K562 (cell line): ENCODE measurements around the gene TRDMT1. TPM values are rescaled to one million over a fixed set of nuclear protein-coding genes. Genes with fewer than 3 reads are reported as not detected.
A peak's percentile ranks its signal among the peaks of the same experiment; 100 is the strongest.

Source experiments
- C11orf30 ChIP-seq: fragments of 450-650 bp; IDR thresholded peaks from 2 replicates; pipeline ENCODE4 v1.6.1; 2016; ENCODE audit warnings: low read depth, mild to moderate bottlenecking
- CEBPB ChIP-seq: fragments of 450-650 bp; IDR thresholded peaks from 2 replicates; pipeline ENCODE4 v1.6.1; 2016; ENCODE audit warnings: missing genetic modification characterization, missing compliant biosample characterization
- EHMT2 ChIP-seq: fragments of 450-650 bp; IDR thresholded peaks from 2 replicates; pipeline ENCODE4 v1.6.1; 2018; ENCODE audit warnings: antibody characterized with exemption
- HDGF ChIP-seq: fragments of 450-650 bp; IDR thresholded peaks from 2 replicates; pipeline ENCODE4 v1.6.1; 2016
- JUN ChIP-seq, 2 experiments: sonication (generic) in 1 of 2; formaldehyde crosslinking in 1 of 2; IDR thresholded peaks; 2 replicates each; pipeline versions ENCODE4 v1.6.1 to v1.8.0; 2012 to 2022; ENCODE audit warnings: borderline replicate concordance in 2 of 2, mild to moderate bottlenecking in 2 of 2, improper control_type of control experiment in 1 of 2, low read depth in 1 of 2, low read length in 1 of 2, missing genetic modification reagents in 1 of 2
- MXI1 ChIP-seq: IDR thresholded peaks from 2 replicates; pipeline ENCODE4 v1.6.1; 2011; ENCODE audit warnings: low read depth, mild to moderate bottlenecking, improper control_type of control experiment, low read length
- MYC ChIP-seq, 2 experiments: fragments of 250-450 bp in 1 of 2; sonication (Bioruptor Pico) in 1 of 2; IDR thresholded peaks; 2 replicates each; pipeline versions ENCODE4 v1.5.1 to v1.6.1; 2012 to 2021; ENCODE audit warnings: low read depth in 2 of 2, borderline replicate concordance in 1 of 2, improper control_type of control experiment in 1 of 2, low read length in 1 of 2, mild to moderate bottlenecking in 1 of 2, moderate library complexity in 1 of 2
- MYNN ChIP-seq, 2 experiments: sonication (generic); formaldehyde crosslinking in 1 of 2; IDR thresholded peaks; 2 replicates each; pipeline versions ENCODE4 v1.5.0 to v1.6.1; 2016 to 2020; ENCODE audit warnings: antibody characterized with exemption in 1 of 2, missing genetic modification reagents in 1 of 2
- NR3C1 ChIP-seq: sonication (generic); formaldehyde crosslinking; IDR thresholded peaks from 2 replicates; pipeline ENCODE4 v1.8.1; 2022; ENCODE audit warnings: missing genetic modification reagents
- PATZ1 ChIP-seq: fragments of 250-450 bp; sonication (Bioruptor Pico); IDR thresholded peaks from 2 replicates; pipeline ENCODE4 v1.5.0; 2020; ENCODE audit warnings: mild to moderate bottlenecking, borderline replicate concordance
- PHF8 ChIP-seq: fragments of 200-600 bp; sonication (generic); IDR thresholded peaks from 2 replicates; pipeline ENCODE4 v1.6.1; 2012; ENCODE audit warnings: mixed run types, mild to moderate bottlenecking, inconsistent platforms, low read length, moderate library complexity, borderline replicate concordance
- POLR3G ChIP-seq: IDR thresholded peaks from 2 replicates; pipeline ENCODE4 v1.6.1; 2011; ENCODE audit not compliant: insufficient read length, insufficient replicate concordance; ENCODE audit errors: extremely low read depth
- PREB ChIP-seq: sonication (generic); formaldehyde crosslinking; IDR thresholded peaks from 2 replicates; pipeline ENCODE4 v1.8.1; 2023; ENCODE audit warnings: mild to moderate bottlenecking, missing genetic modification reagents
- RBM34 ChIP-seq: fragments of 200-400 bp; formaldehyde crosslinking; IDR thresholded peaks from 2 replicates; pipeline ENCODE4 v1.6.1; 2018; ENCODE audit warnings: low read length, borderline replicate concordance; ENCODE audit not compliant: insufficient read depth
- ZNF124 ChIP-seq: sonication (generic); formaldehyde crosslinking; IDR thresholded peaks from 2 replicates; pipeline ENCODE4 v1.8.1; 2022; ENCODE audit warnings: missing genetic modification reagents
- ZNF146 ChIP-seq: IDR thresholded peaks from one replicate; pipeline ENCODE4 v1.6.1; 2018; ENCODE audit warnings: missing compliant biosample characterization; ENCODE audit not compliant: unreplicated experiment
- ZNF175 ChIP-seq: fragments of 200-800 bp; sonication (Bioruptor generic); IDR thresholded peaks from 2 replicates; pipeline ENCODE4 v1.6.1; 2016; ENCODE audit warnings: low read depth, mild to moderate bottlenecking, missing genetic modification characterization, missing compliant biosample characterization
- ZNF217 ChIP-seq: sonication (generic); formaldehyde crosslinking; IDR thresholded peaks from 2 replicates; pipeline ENCODE4 v1.8.0; 2022; ENCODE audit warnings: mild to moderate bottlenecking, missing genetic modification reagents
- ZNF280B ChIP-seq: fragments of 250-450 bp; sonication (Bioruptor Pico); IDR thresholded peaks from 2 replicates; pipeline ENCODE4 v1.5.1; 2021; ENCODE audit warnings: mild to moderate bottlenecking
- ZNF354B ChIP-seq: fragments of 250-450 bp; sonication (Bioruptor Pico); IDR thresholded peaks from 2 replicates; pipeline ENCODE4 v1.4.0; 2020
- ZNF57 ChIP-seq: fragments of 450-650 bp; formaldehyde crosslinking; IDR thresholded peaks from 2 replicates; pipeline ENCODE4 v1.4.0; 2020; ENCODE audit warnings: mild to moderate bottlenecking, moderate library complexity
- ZNF696 ChIP-seq: fragments of 250-450 bp; sonication (Bioruptor Pico); conservative IDR thresholded peaks from 2 replicates; pipeline ENCODE4 v1.4.0; 2020; ENCODE audit warnings: mild to moderate bottlenecking, moderate library complexity
- ZNF699 ChIP-seq: fragments of 250-450 bp; sonication (Bioruptor Pico); IDR thresholded peaks from 2 replicates; pipeline ENCODE4 v1.8.0; 2021; ENCODE audit warnings: mild to moderate bottlenecking, moderate library complexity; ENCODE audit not compliant: insufficient replicate concordance
- ZNF778 ChIP-seq: fragments of 450-650 bp; formaldehyde crosslinking; IDR thresholded peaks from 2 replicates; pipeline ENCODE4 v1.4.0; 2020; ENCODE audit warnings: mild to moderate bottlenecking, moderate library complexity
- polyA plus RNA-seq, 8 experiments: library from polyadenylated mRNA; depleted of rRNA in 4 of 8; stranded (reverse) in 5 of 8; unstranded in 3 of 8; fragments of >200 nt; fragmentation: Nextera tagmentation in 2 of 8; fragmentation: Illumina TruSeq in 1 of 8; extraction: Ambion mirVana in 2 of 8; extraction: Trizol in 1 of 8; gene quantifications; 2 replicates each; pipeline versions ENCODE4 v1.2.1 to v1.2.3, GENCODE V29; 2011 to 2014; ENCODE audit warnings: inconsistent platforms in 1 of 8, missing spikeins in 1 of 8
- total RNA-seq, 7 experiments: library from RNA; depleted of rRNA in 6 of 7; stranded (reverse); fragments of >200 nt in 6 of 7; fragmentation: Illumina TruSeq in 2 of 7; extraction: Trizol in 2 of 7; gene quantifications; 2 replicates each; pipeline versions ENCODE4 v1.2.1 to v1.2.3, GENCODE V29; 2011 to 2021; ENCODE audit warnings: low replicate concordance in 1 of 7
- TF ChIP-seq, protein P1 (sequence below): sonication (generic); formaldehyde crosslinking; IDR thresholded peaks from 2 replicates; pipeline ENCODE4 v1.8.1; 2022; ENCODE audit warnings: missing genetic modification reagents

Gene TRDMT1
- total and polyA plus RNA-seq, 9 of the 15 experiments (the other 6 are each of a cell fraction or from before 2014, with no cell fraction given) = 5.4 to 12.6 (median 9.3) TPM

- TF ChIP-seq ZNF696 (no peak), MXI1 (no peak), PHF8 (peak; percentile 40; the same call in 1 of the 2 replicates), ZNF57 (no peak), MYC (IDR thresholded peaks at IDR 0.05; ENCODE audit: low read depth, low read length) (no peak), MYC (CRISPR knock-in tag; IDR thresholded peaks at IDR 0.05; ENCODE audit: borderline replicate concordance, low read depth) (no peak), RBM34 (no peak), PREB (CRISPR knock-in tag) (no peak), EHMT2 (no peak), ZNF146 (CRISPR knock-in tag) (no peak), MYNN (IDR thresholded peaks at IDR 0.05) (no peak), MYNN (CRISPR knock-in tag; IDR thresholded peaks at IDR 0.05) (no peak), ZNF280B (no peak), HDGF (no peak), NR3C1 (CRISPR knock-in tag) (peak; percentile 11; the same call in 1 of the 2 replicates), CEBPB (tag) (no peak), ZNF217 (CRISPR knock-in tag) (no peak), ZNF778 (CRISPR knock-in tag) (no peak), POLR3G (no peak), ZNF175 (no peak), PATZ1 (CRISPR knock-in tag) (no peak), ZNF124 (CRISPR knock-in tag) (0 out of 2 replicates have a peak, but pooled peaks have one; percentile 6), C11orf30 (no peak), JUN (IDR thresholded peaks at IDR 0.05; ENCODE audit: borderline replicate concordance, low read depth, low read length) (no peak), JUN (CRISPR knock-in tag; IDR thresholded peaks at IDR 0.05; ENCODE audit: borderline replicate concordance) (no peak), ZNF699 (CRISPR knock-in tag) (no peak), ZNF354B (CRISPR knock-in tag) (no peak)
- TF ChIP-seq, protein P1, sequence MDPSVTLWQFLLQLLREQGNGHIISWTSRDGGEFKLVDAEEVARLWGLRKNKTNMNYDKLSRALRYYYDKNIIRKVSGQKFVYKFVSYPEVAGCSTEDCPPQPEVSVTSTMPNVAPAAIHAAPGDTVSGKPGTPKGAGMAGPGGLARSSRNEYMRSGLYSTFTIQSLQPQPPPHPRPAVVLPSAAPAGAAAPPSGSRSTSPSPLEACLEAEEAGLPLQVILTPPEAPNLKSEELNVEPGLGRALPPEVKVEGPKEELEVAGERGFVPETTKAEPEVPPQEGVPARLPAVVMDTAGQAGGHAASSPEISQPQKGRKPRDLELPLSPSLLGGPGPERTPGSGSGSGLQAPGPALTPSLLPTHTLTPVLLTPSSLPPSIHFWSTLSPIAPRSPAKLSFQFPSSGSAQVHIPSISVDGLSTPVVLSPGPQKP (CRISPR knock-in tag) = no peak
Observed at GRCh38 chr10:17229717-17229966, 28.2 kb upstream of the TRDMT1 start (continued).
